ENCODE results near the gene TEKT1.

DNA sequence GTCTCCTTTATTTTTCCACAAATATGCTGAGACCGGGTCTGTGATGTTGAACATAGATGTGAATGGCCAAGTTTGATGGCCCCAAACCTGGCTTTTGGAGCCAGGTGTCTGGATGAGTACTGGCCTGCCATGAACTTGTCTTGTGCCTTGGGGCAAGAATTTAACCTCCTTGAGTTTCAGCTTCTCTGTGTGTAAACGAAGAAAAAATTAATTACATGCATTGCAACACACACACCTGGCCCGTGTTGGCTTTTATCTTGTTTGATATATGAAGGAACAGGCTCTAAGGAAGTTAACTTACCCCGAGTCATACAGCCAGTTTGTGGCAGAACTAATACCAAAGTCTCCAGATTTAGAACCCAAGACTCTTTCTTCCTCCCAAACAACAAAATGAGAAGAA is 42.4 kb downstream of the TEKT1 start:
- no peak for TF ChIP-seq POLR2A (IDR thresholded peaks at IDR 0.05)
- TF ChIP-seq, protein P1, sequence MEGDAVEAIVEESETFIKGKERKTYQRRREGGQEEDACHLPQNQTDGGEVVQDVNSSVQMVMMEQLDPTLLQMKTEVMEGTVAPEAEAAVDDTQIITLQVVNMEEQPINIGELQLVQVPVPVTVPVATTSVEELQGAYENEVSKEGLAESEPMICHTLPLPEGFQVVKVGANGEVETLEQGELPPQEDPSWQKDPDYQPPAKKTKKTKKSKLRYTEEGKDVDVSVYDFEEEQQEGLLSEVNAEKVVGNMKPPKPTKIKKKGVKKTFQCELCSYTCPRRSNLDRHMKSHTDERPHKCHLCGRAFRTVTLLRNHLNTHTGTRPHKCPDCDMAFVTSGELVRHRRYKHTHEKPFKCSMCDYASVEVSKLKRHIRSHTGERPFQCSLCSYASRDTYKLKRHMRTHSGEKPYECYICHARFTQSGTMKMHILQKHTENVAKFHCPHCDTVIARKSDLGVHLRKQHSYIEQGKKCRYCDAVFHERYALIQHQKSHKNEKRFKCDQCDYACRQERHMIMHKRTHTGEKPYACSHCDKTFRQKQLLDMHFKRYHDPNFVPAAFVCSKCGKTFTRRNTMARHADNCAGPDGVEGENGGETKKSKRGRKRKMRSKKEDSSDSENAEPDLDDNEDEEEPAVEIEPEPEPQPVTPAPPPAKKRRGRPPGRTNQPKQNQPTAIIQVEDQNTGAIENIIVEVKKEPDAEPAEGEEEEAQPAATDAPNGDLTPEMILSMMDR (IDR thresholded peaks at IDR 0.05): no peak
